Esophagus squamous epithelium (tissue), 5 donors: ENCODE results near the gene PSMD2. TPM values are rescaled to one million over a fixed set of nuclear protein-coding genes. Genes with fewer than 3 reads are reported as not detected.
"Not testable (repeated sequence)": the region's sequence is repeated elsewhere in the genome, so short reads cannot be mapped to it uniquely, and the experiment has no call there.

Experiments used
- DNase-seq: peaks from one replicate; lab custom pipeline; 2025; lab: John Stamatoyannopoulos, UW
- H3K27ac ChIP-seq, 4 donors: fragments of 200-600 bp; sonication (generic); one replicate each; pipeline ENCODE4 v1.5.1; 2016 to 2019; ENCODE audit warnings: mild to moderate bottlenecking in 1 of 4
- H3K27me3 ChIP-seq, 4 donors: fragments of 200-600 bp; sonication (generic); 1 replicate in 3 of 4; 2 replicates in 1 of 4; pipeline versions ENCODE4 v1.5.1 to v1.6.0; 2017 to 2021; ENCODE audit warnings: antibody characterized with exemption in 1 of 4
- H3K36me3 ChIP-seq, 3 donors: fragments of 200-600 bp; sonication (generic); one replicate each; pipeline ENCODE4 v1.5.1; 2016 to 2019
- H3K4me1 ChIP-seq, 3 donors: fragments of 200-600 bp; sonication (generic); one replicate each; pipeline ENCODE4 v1.5.1; 2017 to 2019
- H3K4me3 ChIP-seq, 4 donors: fragments of 200-600 bp; sonication (generic); 1 replicate in 3 of 4; 2 replicates in 1 of 4; pipeline ENCODE4 v1.5.1; 2016 to 2019; ENCODE audit warnings: mild to moderate bottlenecking in 2 of 4, moderate library complexity in 1 of 4
- H3K9me3 ChIP-seq, 3 donors: fragments of 200-600 bp; sonication (generic); one replicate each; pipeline ENCODE4 v1.5.1; 2016 to 2019
- POLR2A ChIP-seq, 4 donors: fragments of 450-650 bp; IDR thresholded peaks; one replicate each; pipeline ENCODE4 v1.6.1; 2017; ENCODE audit warnings: antibody characterized with exemption in 4 of 4, mild to moderate bottlenecking in 4 of 4, moderate library complexity in 3 of 4
- WGBS, 2 donors: methylation state at CpG; one replicate each; pipeline ENCODE4 v1.1.5; 2018; 5-methylcytosine and 5-hydroxymethylcytosine counted together
- intact Hi-C: fragments of 100-400 bp; cut with DNase I; formaldehyde crosslinking; loops from one replicate; pipeline ENCODE4 v1.15.0; 2022
- total RNA-seq, 4 donors: library from RNA; depleted of rRNA; stranded (reverse); fragments of >200 nt; gene quantifications; one replicate each; pipeline ENCODE4 v1.1.0, GENCODE V29; 2016
- TF ChIP-seq, protein P1 (sequence below), 6 experiments: fragments of 450-650 bp in 4 of 6; fragments of 200-600 bp in 2 of 6; sonication (generic) in 2 of 6; IDR thresholded peaks; one replicate each; pipeline ENCODE4 v1.5.1; 2016 to 2019; ENCODE audit warnings: antibody characterized with exemption in 6 of 6, mild to moderate bottlenecking in 4 of 6, moderate library complexity in 4 of 6
- donor health status: DM: yes; HTN: yes; CAD: no.

PSMD2 gene
- total RNA-seq, 4 donors from 2014 or later = 209 to 362 (median 235) TPM

DNA sequence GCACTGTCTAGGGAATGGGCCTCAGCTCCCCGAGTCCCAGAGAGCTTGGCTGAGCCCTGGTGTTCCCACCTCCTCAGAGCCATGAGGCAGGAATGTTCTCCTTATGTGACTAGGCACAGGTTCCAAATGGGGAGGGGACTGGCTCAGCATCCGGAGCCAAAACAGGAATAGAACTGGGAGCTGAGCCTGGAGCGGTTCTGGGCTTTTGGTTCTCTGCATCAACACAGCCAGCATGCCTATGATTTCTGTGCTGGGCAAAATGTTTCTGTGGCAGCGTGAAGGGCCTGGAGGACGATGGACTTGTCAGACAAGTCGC, 38.3 kb downstream of the PSMD2 start, which contains the start of gene FAM131A:
Gene FAM131A, plus strand, starts transcription at position 202 of the 316 bp plus-strand sequence. Its CDS starts 31 bp downstream, at position 233.
- H3K4me1 ChIP-seq = peaks cover 39 to 97% (median 41%) of the 10 kb centered on the region in 3 donors

DNA sequence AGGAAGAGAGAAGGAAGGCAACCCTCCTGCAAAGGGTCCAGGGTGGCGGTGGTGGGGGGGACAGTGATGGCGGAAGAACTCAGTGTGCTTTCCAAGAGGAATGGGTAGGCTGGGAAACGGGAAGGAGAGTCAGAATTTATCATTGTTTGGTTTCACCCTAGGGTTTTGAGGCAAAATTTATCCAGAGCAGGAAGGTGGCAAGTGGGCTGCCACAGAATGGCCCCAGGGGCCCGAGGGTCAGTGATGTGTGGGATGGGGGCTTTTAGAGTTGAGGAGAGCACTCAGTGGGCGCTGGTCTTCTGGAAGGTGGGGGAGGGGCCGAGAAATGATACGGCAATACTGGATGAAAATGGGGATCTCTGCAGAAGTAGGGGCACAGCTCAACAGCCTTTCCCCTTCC, 38.9 kb downstream of the PSMD2 start:
- H3K27ac ChIP-seq = peak overlapping the region; percentile 93 to 99 (median 98)
- H3K4me1 ChIP-seq = peaks cover 41 to 97% (median 44%) of the 10 kb centered on the region in 3 donors
- WGBS, 2 donors = 53 to 58% methylated on average over 6 of the region's 7 CpGs
- no peaks in the 10 kb centered on the region for H3K9me3 ChIP-seq
- no peaks in the 10 kb centered on the region for H3K27me3 ChIP-seq
- peaks cover 9 to 41% (median 20%) of the 10 kb centered on the region in 3 donors for H3K36me3 ChIP-seq
- intact Hi-C loops = no loop called here
- DNase-seq = no peak
- TF ChIP-seq, protein P1, sequence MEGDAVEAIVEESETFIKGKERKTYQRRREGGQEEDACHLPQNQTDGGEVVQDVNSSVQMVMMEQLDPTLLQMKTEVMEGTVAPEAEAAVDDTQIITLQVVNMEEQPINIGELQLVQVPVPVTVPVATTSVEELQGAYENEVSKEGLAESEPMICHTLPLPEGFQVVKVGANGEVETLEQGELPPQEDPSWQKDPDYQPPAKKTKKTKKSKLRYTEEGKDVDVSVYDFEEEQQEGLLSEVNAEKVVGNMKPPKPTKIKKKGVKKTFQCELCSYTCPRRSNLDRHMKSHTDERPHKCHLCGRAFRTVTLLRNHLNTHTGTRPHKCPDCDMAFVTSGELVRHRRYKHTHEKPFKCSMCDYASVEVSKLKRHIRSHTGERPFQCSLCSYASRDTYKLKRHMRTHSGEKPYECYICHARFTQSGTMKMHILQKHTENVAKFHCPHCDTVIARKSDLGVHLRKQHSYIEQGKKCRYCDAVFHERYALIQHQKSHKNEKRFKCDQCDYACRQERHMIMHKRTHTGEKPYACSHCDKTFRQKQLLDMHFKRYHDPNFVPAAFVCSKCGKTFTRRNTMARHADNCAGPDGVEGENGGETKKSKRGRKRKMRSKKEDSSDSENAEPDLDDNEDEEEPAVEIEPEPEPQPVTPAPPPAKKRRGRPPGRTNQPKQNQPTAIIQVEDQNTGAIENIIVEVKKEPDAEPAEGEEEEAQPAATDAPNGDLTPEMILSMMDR (IDR thresholded peaks at IDR 0.05) = no peak
- TF ChIP-seq POLR2A (IDR thresholded peaks at IDR 0.05) = no peak
- H3K4me3 ChIP-seq = peak overlapping the region in 2 of 4 donors; percentile 31 to 52

More for the DNA sequence above, 38.3 kb downstream of the PSMD2 start, which contains the start of gene FAM131A:
- 39 to 46% methylated on average over 5 of the region's 6 CpGs for WGBS, 2 donors
- no peaks in the 10 kb centered on the region for H3K27me3 ChIP-seq
- H3K4me3 ChIP-seq = peak within 1 kb of the TSS; percentile 62 to 95 (median 76)
- intact Hi-C loops = no loop called here
- no peak for DNase-seq
- peak within 1 kb of the TSS; percentile 93 to 99 (median 98) for H3K27ac ChIP-seq
- H3K36me3 ChIP-seq = peaks cover 16 to 41% (median 25%) of the 10 kb centered on the region in 3 donors
- TF ChIP-seq POLR2A (IDR thresholded peaks at IDR 0.05) = peak in 1 of 4 donors; percentile 25
- TF ChIP-seq, protein P1 (IDR thresholded peaks at IDR 0.05) = no peak
- H3K9me3 ChIP-seq = no peaks in the 10 kb centered on the region

DNA sequence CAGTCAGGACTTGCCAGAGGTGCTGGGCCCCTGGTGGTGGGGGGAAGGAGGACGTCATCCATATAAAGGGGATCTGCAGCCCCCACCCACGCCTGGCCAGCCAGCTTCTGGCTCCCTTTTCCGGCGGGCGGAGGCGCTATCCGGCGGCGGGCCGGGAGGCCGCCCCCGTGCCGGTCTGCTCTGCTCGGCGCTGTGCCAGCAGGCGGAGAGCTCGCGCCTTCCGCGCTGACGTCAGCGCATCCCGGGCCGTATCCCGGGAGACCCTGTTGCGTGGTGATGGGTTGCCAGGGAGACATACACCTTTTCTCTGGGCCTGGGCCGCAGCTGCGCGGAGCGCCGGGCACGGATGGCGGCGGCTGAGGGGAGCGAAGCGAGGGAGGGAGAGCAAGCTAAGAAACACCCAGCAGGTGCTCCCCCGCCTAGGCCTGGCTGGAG, 39.5 kb downstream of the PSMD2 start:
- peak overlapping the region; percentile 93 to 99 (median 98) for H3K27ac ChIP-seq
- intact Hi-C loops = no loop called here
- H3K4me3 ChIP-seq = peak overlapping the region in 3 of 4 donors; percentile 28 to 52 (median 31)
- no peak for DNase-seq
- H3K27me3 ChIP-seq = no peaks in the 10 kb centered on the region
- no peaks in the 10 kb centered on the region for H3K9me3 ChIP-seq
- H3K36me3 ChIP-seq = peaks cover 6 to 41% (median 18%) of the 10 kb centered on the region in 3 donors
- H3K4me1 ChIP-seq = peaks cover 44 to 97% (median 47%) of the 10 kb centered on the region in 3 donors
- no CpG with 5 or more reads among the region's 37 CpGs for WGBS, 2 donors
- TF ChIP-seq, protein P1 (IDR thresholded peaks at IDR 0.05) = peak in 1 of 6 experiments; percentile 20
- no peak for TF ChIP-seq POLR2A (IDR thresholded peaks at IDR 0.05)

DNA sequence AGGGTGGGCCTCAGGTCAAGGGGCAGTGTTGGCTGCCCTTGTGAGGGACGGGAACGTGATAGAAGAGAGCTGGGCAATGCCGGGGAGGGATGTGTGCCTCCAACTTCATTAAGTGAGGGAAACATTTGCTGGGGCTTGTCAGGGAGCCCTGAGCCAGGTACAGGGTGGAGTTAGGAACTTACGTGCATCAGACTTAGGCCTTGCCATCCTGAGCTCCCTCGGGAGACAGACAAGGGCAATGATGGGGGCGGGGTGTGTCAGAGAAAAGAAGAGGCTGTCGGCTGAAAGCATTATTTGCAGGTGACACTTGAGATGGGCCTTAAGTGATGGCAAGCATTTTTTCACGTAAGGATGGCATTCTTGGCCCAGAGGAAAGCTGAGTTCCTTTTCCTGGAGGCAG, 40.0 kb downstream of the PSMD2 start:
- TF ChIP-seq, protein P1 (IDR thresholded peaks at IDR 0.05) = no peak
- no peaks in the 10 kb centered on the region for H3K27me3 ChIP-seq
- peaks cover 44 to 97% (median 47%) of the 10 kb centered on the region in 3 donors for H3K4me1 ChIP-seq
- H3K36me3 ChIP-seq = peaks cover 6 to 39% (median 13%) of the 10 kb centered on the region in 3 donors
- 27 to 34% methylated on average over 5 to 8 of the region's 8 CpGs for WGBS, 2 donors
- peak overlapping the region in 3 of 4 donors; percentile 28 to 52 (median 31) for H3K4me3 ChIP-seq
- H3K9me3 ChIP-seq = no peaks in the 10 kb centered on the region
- DNase-seq = no peak
- intact Hi-C loops = no loop called here
- peak overlapping the region; percentile 93 to 99 (median 98) for H3K27ac ChIP-seq

DNA sequence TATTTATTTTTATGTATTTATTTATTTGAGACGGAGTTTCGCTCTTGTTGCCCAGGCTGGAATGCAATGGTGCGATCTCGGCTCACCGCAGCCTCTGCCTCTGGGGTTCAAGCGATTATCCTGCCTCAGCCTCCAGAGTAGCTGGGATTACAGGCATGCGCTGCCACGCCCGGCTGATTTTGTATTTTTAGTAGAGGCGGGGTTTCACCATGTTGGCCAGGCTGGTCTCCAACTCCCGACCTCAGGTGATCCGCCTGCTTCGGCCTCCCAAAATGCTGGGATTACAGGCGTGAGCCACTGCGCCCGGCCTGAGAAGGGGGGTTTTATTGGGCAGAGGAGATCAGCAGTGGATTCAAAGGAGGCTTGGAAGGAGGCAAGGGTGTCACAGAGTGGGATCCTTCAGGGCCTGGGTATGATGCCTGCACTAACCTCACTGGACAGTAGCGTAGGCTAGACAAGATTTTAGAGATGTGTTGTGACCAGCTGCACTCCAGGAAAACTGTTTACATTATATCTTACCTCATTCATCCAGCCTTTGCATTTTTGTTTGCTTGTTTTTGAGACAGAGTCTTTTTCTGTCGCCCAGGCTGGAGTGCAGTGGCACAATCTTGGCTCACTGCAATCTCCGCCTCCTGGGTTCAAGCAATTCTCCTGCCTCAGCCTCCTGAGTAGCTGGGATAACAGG, 40.6 kb downstream of the PSMD2 start:
- H3K27me3 ChIP-seq, DNase-seq, intact Hi-C loops, H3K9me3 ChIP-seq: not testable (repeated sequence)
- Histone ChIP-seq H3K4me3 (peak overlapping the region in 1 of 4 donors; percentile 28), H3K4me1 (peaks cover 44 to 97% (median 47%) of the 10 kb centered on the region in 3 donors), H3K36me3 (peaks cover 10 to 39% (median 11%) of the 10 kb centered on the region in 3 donors), H3K27ac (peak overlapping the region in 3 of 4 donors; percentile 96 to 99 (median 99))
- WGBS, 2 donors = 36 to 58% methylated on average over 13 to 16 of the region's 19 CpGs
